ENCODE results near the gene GRN.
"Not testable (repeated sequence)": the region's sequence is repeated elsewhere in the genome, so short reads cannot be mapped to it uniquely, and the experiment has no call there.

GRN gene

GRCh38 chr17:44383363-44383762 lies 38.3 kb downstream of the GRN start:
- no peak for DNase-seq (ENCODE audit: low read depth in 2 of 2)

GRCh38 chr17:44383861-44384260 lies 38.8 kb downstream of the GRN start:
- DNase-seq (ENCODE audit: low read depth in 2 of 2), result no peak

GRCh38 chr17:44384281-44384822 lies 39.2 kb downstream of the GRN start:
- DNase-seq (ENCODE audit: low read depth in 2 of 2), result no peak

- DNase-seq (ENCODE audit: low read depth in 2 of 2), result no peak
Observed at GRCh38 chr17:44384823-44385286, 39.8 kb downstream of the GRN start.

- peak; percentile 83 for DNase-seq (ENCODE audit: low read depth in 2 of 2)
Observed at GRCh38 chr17:44385287-44386181, 40.4 kb downstream of the GRN start.

- DNase-seq (ENCODE audit: low read depth in 2 of 2), result no peak
Observed at GRCh38 chr17:44386182-44386525, 41.1 kb downstream of the GRN start.

GRCh38 chr17:44387804-44388203 lies 42.7 kb downstream of the GRN start:
- DNase-seq (ENCODE audit: low read depth in 2 of 2), result no peak

- no peak for DNase-seq (ENCODE audit: low read depth in 2 of 2)
Observed at GRCh38 chr17:44389281-44389680, 44.2 kb downstream of the GRN start, which contains the start of gene ITGA2B. TSS of gene ITGA2B (minus strand) at chr17:44389649. CDS start at chr17:44389473, 176 bp downstream.

- no peak for DNase-seq (ENCODE audit: low read depth in 2 of 2)
Observed at GRCh38 chr17:44389723-44390202, 44.7 kb downstream of the GRN start.

GRCh38 chr17:44390250-44390870 lies 45.3 kb downstream of the GRN start:
- no peak for DNase-seq (ENCODE audit: low read depth in 2 of 2)

GRCh38 chr17:44394112-44394511 lies 49.0 kb downstream of the GRN start:
- not testable (repeated sequence) for DNase-seq (ENCODE audit: low read depth in 2 of 2)

- no peak for DNase-seq (ENCODE audit: low read depth in 2 of 2)
Observed at GRCh38 chr17:44394833-44395232, 49.7 kb downstream of the GRN start.

- DNase-seq (ENCODE audit: low read depth in 2 of 2), result no peak
Observed at GRCh38 chr17:44396946-44397345, 51.8 kb downstream of the GRN start.

GRCh38 chr17:44397479-44398440 lies 52.7 kb downstream of the GRN start:
- DNase-seq (ENCODE audit: low read depth in 2 of 2), result no peak

- no peak for DNase-seq (ENCODE audit: low read depth in 2 of 2)
Observed at GRCh38 chr17:44398692-44399691, 53.9 kb downstream of the GRN start.

GRCh38 chr17:44400226-44400847 lies 55.2 kb downstream of the GRN start:
- no peak for DNase-seq (ENCODE audit: low read depth in 2 of 2)
